OCI-LY1 (cell line): ENCODE data around the gene DCUN1D4.

ENCODE experiments used
- CTCF ChIP-seq: fragments of 200-600 bp; sonication (generic), shearing (Covaris generic); IDR thresholded peaks from 2 replicates; pipeline ENCODE4 v1.5.1; 2017; ENCODE audit warnings: mild to moderate bottlenecking, antibody characterized with exemption, low read length, moderate library complexity, mixed read lengths
- EZH2 ChIP-seq: fragments of 200-600 bp; sonication (generic), shearing (Covaris generic); IDR thresholded peaks from 2 replicates; pipeline ENCODE4 v1.8.0; 2017; ENCODE audit warnings: borderline replicate concordance, mixed run types, mild to moderate bottlenecking, antibody characterized with exemption, low read length, moderate library complexity, mixed read lengths

GRCh38 chr4:51942833-51943215, 99.9 kb downstream of the DCUN1D4 start:
- TF ChIP-seq CTCF = no peak
- TF ChIP-seq EZH2 = no peak
